ENCODE results near the gene CA14. TPM values are rescaled to one million over a fixed set of nuclear protein-coding genes. Genes with fewer than 3 reads are reported as not detected.

The CA14 gene
- total RNA-seq, 1 experiment from 2014 or later: 1.7 TPM

DNA sequence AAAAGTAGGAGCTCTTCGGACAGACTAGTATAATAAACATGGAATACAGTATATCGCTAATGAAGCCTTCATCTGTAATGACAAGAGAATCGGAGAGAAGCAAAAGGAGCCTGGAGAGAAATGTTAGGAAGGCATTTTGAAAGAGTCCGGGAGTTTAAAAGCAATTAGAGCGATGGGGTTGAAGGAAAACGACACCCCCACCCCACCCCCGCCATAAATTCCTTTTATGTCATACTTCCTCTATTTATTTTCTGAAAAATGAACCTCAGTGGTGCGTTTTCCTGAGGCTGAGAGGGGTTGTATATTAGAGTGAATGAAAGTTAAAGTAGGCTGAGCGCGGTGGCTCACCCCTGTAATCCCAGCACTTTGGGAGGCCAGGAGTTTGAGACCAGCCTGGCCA, 11.9 kb downstream of the CA14 start:
- ChIA-PET POLR2A (ENCODE audit: unreplicated experiment) (interaction anchor here (0.7 kb wide), 1 partner anchor 10 kb away, joined by 3 read pairs; no protein-coding TSS in a partner anchor), CTCF (no interaction called here)
- peaks cover 20% of the 10 kb centered on the region for H3F3A ChIP-seq (ENCODE audit: insufficient read depth, low read depth)
- H3K27me3 ChIP-seq (ENCODE audit: insufficient read depth, low read depth): no peaks in the 10 kb centered on the region
- H3K4me3 ChIP-seq: peak overlapping the region; percentile 87
- H3K4me2 ChIP-seq: peak overlapping the region; percentile 100
- peak overlapping the region; percentile 72 for H2AFZ ChIP-seq
- H4K20me1 ChIP-seq (ENCODE audit: insufficient read depth): 0 out of 2 replicates have a peak, but pooled peaks cover 4% of the 10 kb centered on the region
- no peak overlapping the region for H3K27ac ChIP-seq
- peaks cover 23% of the 10 kb centered on the region for H3K79me2 ChIP-seq (ENCODE audit: low read depth)
- DNase-seq: no peak
- TF ChIP-seq, protein P1, sequence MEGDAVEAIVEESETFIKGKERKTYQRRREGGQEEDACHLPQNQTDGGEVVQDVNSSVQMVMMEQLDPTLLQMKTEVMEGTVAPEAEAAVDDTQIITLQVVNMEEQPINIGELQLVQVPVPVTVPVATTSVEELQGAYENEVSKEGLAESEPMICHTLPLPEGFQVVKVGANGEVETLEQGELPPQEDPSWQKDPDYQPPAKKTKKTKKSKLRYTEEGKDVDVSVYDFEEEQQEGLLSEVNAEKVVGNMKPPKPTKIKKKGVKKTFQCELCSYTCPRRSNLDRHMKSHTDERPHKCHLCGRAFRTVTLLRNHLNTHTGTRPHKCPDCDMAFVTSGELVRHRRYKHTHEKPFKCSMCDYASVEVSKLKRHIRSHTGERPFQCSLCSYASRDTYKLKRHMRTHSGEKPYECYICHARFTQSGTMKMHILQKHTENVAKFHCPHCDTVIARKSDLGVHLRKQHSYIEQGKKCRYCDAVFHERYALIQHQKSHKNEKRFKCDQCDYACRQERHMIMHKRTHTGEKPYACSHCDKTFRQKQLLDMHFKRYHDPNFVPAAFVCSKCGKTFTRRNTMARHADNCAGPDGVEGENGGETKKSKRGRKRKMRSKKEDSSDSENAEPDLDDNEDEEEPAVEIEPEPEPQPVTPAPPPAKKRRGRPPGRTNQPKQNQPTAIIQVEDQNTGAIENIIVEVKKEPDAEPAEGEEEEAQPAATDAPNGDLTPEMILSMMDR (conservative IDR thresholded peaks at IDR 0.05): no peak
- TF ChIP-seq EZH2 (IDR thresholded peaks at IDR 0.05; ENCODE audit: low read depth): no peak
- TSS peak; percentile 66 for BruUV-seq (replicated peaks)
- peaks cover 17% of the 10 kb centered on the region for H3K36me3 ChIP-seq (ENCODE audit: low read depth)
- H3K9me3 ChIP-seq (ENCODE audit: insufficient read depth, low read depth): no peaks in the 10 kb centered on the region
- peaks cover 18% of the 10 kb centered on the region; the same call in 1 of the 2 replicates for H3K4me1 ChIP-seq (replicated peaks; ENCODE audit: insufficient read depth)
- intact Hi-C loops (cut with micrococcal nuclease; ENCODE audit: unreplicated experiment): loop anchor here (10.0 kb wide), 1 partner anchor 295 kb away; no protein-coding TSS in a partner anchor
- no peaks in the 10 kb centered on the region for H3K9me2 ChIP-seq (ENCODE audit: insufficient read depth)

DNA sequence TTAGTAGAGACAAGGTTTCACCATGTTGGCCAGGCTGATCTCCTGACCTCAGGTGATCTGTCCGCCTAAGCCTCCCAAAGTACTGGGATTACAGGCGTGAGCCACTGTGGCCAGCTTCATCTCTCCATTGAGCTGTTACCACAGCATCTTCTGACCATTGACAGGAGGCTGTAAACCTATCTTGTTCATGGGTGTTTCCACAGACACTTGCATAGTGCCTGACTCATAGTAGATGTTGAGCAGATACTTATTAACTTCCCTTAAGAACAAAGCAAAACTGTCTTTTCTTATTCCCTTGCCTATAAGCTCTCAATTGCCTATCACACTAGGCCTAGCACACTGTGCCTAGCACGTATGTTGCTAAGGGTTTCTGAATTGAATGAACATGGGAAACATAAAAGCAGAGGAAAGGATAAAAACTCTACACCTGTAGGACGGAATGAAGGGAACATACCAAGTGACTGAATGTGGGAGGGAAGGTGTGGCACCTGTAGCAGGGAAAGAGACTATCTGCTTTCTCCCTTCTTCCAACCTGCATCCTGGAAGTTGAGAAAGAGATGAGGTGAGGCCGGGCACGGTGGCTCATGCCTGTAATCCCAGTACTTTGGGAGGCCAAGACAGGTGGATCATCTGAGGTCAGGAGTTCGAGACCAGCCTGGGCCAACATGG, 13.9 kb downstream of the CA14 start:
- Histone ChIP-seq H2AFZ (no peak overlapping the region), H3K36me3 (ENCODE audit: low read depth) (peaks cover 8% of the 10 kb centered on the region; the same call in 1 of the 2 replicates), H3K9me3 (ENCODE audit: insufficient read depth, low read depth) (no peaks in the 10 kb centered on the region), H3K79me2 (ENCODE audit: low read depth) (peaks cover 23% of the 10 kb centered on the region), H3K27me3 (ENCODE audit: insufficient read depth, low read depth) (no peaks in the 10 kb centered on the region), H4K20me1 (ENCODE audit: insufficient read depth) (0 out of 2 replicates have a peak, but pooled peaks cover 4% of the 10 kb centered on the region), H3K4me3 (no peak overlapping the region), H3K4me1 (replicated peaks; ENCODE audit: insufficient read depth) (peaks cover 16% of the 10 kb centered on the region; the same call in 1 of the 2 replicates), H3F3A (ENCODE audit: insufficient read depth, low read depth) (peaks cover 5% of the 10 kb centered on the region; the same call in 1 of the 2 replicates), H3K27ac (no peak overlapping the region), H3K4me2 (no peak overlapping the region), H3K9me2 (ENCODE audit: insufficient read depth) (no peaks in the 10 kb centered on the region)
- TF ChIP-seq EZH2 (IDR thresholded peaks at IDR 0.05; ENCODE audit: low read depth): no peak
- TF ChIP-seq, protein P1 (conservative IDR thresholded peaks at IDR 0.05): no peak
- ChIA-PET CTCF (interaction anchor here (0.6 kb wide), 1 partner anchor 198 kb away, joined by 5 read pairs; no protein-coding TSS in a partner anchor), POLR2A (ENCODE audit: unreplicated experiment) (no interaction called here)
- BruUV-seq (replicated peaks): no TSS peak
- DNase-seq: no peak
- intact Hi-C loops (cut with micrococcal nuclease; ENCODE audit: unreplicated experiment): no loop called here

DNA sequence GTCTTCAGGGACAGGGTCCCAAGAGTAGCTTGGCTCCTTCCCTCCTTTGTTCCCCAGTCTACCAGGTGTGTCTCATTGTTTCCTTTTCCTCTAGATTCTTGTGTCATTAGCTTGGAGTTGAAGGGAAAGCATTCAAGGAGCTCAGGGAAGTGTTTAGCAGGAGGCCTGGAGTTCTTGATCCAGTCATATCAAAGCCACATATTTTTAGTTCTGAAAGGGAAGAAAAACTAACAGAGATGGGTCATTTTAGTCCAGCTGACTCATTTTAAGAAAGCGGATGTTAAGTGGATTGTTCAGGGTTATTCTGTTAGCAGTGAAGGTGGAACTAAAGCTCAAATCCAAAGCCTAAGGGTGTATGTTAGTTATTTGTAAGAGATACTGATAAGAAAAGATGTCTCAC, 15.7 kb downstream of the CA14 start:
- no peak overlapping the region for H3K4me2 ChIP-seq
- intact Hi-C loops (cut with micrococcal nuclease; ENCODE audit: unreplicated experiment): no loop called here
- H3K79me2 ChIP-seq (ENCODE audit: low read depth): peaks cover 5% of the 10 kb centered on the region
- H3K27ac ChIP-seq: no peak overlapping the region
- H3K9me2 ChIP-seq (ENCODE audit: insufficient read depth): no peaks in the 10 kb centered on the region
- no peaks in the 10 kb centered on the region for H3K27me3 ChIP-seq (ENCODE audit: insufficient read depth, low read depth)
- no peaks in the 10 kb centered on the region; the same call in 1 of the 2 replicates for H3F3A ChIP-seq (ENCODE audit: insufficient read depth, low read depth)
- no peak overlapping the region for H3K4me3 ChIP-seq
- H3K9me3 ChIP-seq (ENCODE audit: insufficient read depth, low read depth): no peaks in the 10 kb centered on the region
- TF ChIP-seq, protein P1 (conservative IDR thresholded peaks at IDR 0.05): no peak
- TF ChIP-seq EZH2 (IDR thresholded peaks at IDR 0.05; ENCODE audit: low read depth): no peak
- no peak for DNase-seq
- BruUV-seq (replicated peaks): no TSS peak
- no peaks in the 10 kb centered on the region for H3K36me3 ChIP-seq (ENCODE audit: low read depth)
- POLR2A ChIA-PET (ENCODE audit: unreplicated experiment): no interaction called here
- H4K20me1 ChIP-seq (ENCODE audit: insufficient read depth): no peaks in the 10 kb centered on the region
- H3K4me1 ChIP-seq (replicated peaks; ENCODE audit: insufficient read depth): peaks cover 6% of the 10 kb centered on the region; the same call in 1 of the 2 replicates
- CTCF ChIA-PET: no interaction called here
- no peak overlapping the region for H2AFZ ChIP-seq
